ENCODE measurements around the gene SELENOT.

The SELENOT gene

GRCh38 chr3:150631515-150632221 is 28.5 kb downstream of the SELENOT start:
- no peak for DNase-seq (ENCODE audit: extremely low read depth, low read depth)
- no peak overlapping the region for H3K4me3 ChIP-seq (replicated peaks; ENCODE audit: low read depth, low read length)
- TF ChIP-seq, protein P1, sequence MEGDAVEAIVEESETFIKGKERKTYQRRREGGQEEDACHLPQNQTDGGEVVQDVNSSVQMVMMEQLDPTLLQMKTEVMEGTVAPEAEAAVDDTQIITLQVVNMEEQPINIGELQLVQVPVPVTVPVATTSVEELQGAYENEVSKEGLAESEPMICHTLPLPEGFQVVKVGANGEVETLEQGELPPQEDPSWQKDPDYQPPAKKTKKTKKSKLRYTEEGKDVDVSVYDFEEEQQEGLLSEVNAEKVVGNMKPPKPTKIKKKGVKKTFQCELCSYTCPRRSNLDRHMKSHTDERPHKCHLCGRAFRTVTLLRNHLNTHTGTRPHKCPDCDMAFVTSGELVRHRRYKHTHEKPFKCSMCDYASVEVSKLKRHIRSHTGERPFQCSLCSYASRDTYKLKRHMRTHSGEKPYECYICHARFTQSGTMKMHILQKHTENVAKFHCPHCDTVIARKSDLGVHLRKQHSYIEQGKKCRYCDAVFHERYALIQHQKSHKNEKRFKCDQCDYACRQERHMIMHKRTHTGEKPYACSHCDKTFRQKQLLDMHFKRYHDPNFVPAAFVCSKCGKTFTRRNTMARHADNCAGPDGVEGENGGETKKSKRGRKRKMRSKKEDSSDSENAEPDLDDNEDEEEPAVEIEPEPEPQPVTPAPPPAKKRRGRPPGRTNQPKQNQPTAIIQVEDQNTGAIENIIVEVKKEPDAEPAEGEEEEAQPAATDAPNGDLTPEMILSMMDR (IDR thresholded peaks at IDR 0.05; ENCODE audit: low read depth, low read length, missing control alignments): no peak

GRCh38 chr3:150635076-150635475 is 32.0 kb downstream of the SELENOT start:
- no peak overlapping the region for H3K4me3 ChIP-seq (replicated peaks; ENCODE audit: low read depth, low read length)
- TF ChIP-seq, protein P1 (IDR thresholded peaks at IDR 0.05; ENCODE audit: low read depth, low read length, missing control alignments): no peak
- DNase-seq (ENCODE audit: extremely low read depth, low read depth): no peak

DNA sequence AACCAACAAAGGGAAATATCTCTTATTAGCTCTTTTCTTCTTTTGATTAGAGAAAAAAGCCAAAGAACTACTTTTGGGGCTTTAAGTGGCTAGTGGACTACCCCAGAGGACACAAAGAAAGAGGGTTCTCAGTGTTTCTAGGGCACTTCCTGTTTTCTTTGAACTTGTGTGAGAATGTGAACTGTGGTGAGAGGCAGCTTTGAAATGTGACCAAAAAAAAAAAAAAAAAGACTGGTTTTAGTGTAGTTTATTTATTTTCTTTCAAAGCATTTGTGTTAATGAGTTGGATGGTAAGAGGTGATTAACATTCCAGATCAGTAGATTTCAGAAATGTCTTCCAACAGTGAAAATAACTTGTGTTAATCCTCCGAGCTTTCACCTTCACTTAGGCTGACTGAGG is 32.4 kb downstream of the SELENOT start:
- TF ChIP-seq, protein P1 (IDR thresholded peaks at IDR 0.05; ENCODE audit: low read depth, low read length, missing control alignments): no peak
- no peak for DNase-seq (ENCODE audit: extremely low read depth, low read depth)
- H3K4me3 ChIP-seq (replicated peaks; ENCODE audit: low read depth, low read length): no peak overlapping the region

GRCh38 chr3:150636258-150636657 is 33.1 kb downstream of the SELENOT start:
- TF ChIP-seq, protein P1 (IDR thresholded peaks at IDR 0.05; ENCODE audit: low read depth, low read length, missing control alignments): no peak
- DNase-seq (ENCODE audit: extremely low read depth, low read depth): no peak
- H3K4me3 ChIP-seq (replicated peaks; ENCODE audit: low read depth, low read length): no peak overlapping the region

DNA sequence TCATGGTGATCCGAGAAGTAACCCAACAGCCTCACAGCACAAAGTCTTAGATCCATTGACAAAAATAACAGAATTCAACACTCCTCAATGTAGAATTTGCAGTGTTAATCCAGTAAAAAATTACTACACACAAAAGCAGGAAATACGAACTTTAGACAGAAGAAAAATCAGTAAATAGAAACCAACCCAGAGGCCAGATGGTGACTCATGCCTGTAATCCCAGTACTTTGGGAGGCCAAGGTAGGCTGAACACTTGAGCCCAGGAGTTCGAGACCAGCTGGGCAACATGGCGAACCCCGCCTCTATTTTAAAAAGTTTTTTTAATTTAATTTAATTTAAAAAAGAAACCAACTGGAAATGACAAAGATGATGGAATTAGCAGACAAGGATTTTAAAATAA is 36.1 kb downstream of the SELENOT start:
- TF ChIP-seq, protein P1 (IDR thresholded peaks at IDR 0.05; ENCODE audit: low read depth, low read length, missing control alignments): no peak
- no peak for DNase-seq (ENCODE audit: extremely low read depth, low read depth)

DNA sequence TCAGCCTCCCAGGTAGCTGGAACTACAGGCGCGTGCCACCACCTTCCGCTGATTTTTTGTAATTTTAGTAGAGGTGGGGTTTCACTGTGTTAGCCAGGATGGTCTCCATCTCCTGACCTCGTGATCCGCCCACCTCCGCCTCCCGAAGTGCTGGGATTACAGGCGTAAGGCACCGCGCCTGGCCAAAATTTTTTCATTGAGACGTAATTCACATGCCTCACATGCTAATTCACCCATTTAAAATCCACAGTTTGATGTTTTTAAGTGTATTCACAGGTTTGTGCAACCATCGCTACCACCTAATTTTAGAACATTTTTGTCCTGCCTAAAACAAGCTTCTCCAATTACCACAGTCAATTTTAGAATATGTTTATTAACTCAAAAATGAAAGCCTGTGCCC is 37.1 kb downstream of the SELENOT start:
- no peak for DNase-seq (ENCODE audit: extremely low read depth, low read depth)
- H3K4me3 ChIP-seq (replicated peaks; ENCODE audit: low read depth, low read length): no peak overlapping the region
- TF ChIP-seq, protein P1 (IDR thresholded peaks at IDR 0.05; ENCODE audit: low read depth, low read length, missing control alignments): no peak

More for the DNA sequence above, 36.1 kb downstream of the SELENOT start:
- no peak overlapping the region for H3K4me3 ChIP-seq (replicated peaks; ENCODE audit: low read depth, low read length)

GRCh38 chr3:150653110-150653561 is 50.0 kb downstream of the SELENOT start:
- DNase-seq (ENCODE audit: extremely low read depth, low read depth): no peak
- no peak overlapping the region for H3K4me3 ChIP-seq (replicated peaks; ENCODE audit: low read depth, low read length)
- TF ChIP-seq, protein P1 (IDR thresholded peaks at IDR 0.05; ENCODE audit: low read depth, low read length, missing control alignments): no peak

Measured in HFF-Myc (cell line).